ENCODE data around the gene TCP11L2.

The TCP11L2 gene

DNA sequence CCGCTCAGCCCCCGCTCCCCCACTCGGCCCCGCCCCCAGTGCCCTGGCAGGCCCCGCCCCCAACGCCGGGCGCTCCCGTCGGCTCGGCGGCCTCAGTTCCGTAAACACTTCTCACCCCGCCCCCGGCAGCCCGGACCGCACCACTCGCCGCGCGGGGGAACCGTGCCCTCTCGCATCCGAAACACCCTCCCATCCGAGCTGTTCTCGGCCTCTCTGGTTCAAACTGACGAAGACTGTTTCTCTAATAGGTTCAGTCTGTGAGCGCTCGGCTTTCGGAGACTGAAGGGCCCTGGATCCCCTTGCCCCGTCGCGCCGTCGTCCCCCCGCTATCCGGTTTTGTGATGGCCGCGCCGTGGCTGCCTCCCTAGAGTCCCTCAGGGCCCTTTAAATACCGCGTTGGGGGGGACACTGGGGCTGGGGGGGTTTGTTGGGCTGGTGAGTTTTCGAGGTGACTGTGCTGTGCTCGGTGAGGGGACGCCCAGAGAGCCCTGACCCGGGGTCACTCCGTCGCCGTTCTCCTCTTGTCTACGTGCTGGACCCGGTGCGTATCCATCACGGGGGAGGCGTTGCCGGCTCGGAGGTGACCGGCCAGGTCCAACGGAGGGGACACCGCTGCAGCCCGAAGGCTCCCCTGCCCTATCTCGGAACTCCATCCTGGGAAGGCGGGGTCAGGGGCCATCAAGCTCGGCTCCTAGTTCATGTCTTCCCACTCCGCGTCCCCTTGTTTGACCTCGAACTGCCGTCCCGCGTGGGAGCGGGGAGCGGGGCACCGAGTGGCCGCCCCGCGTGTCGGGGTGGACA is at the start of gene TCP11L2:
TCP11L2 (plus strand) TSS at position 333 of the 801 bp plus-strand sequence. CDS start 8,343 bp downstream, outside the sequence.
- H3K36me3 ChIP-seq (ENCODE audit: low read depth) = no peaks in the 10 kb centered on the region
- peak within 1 kb of the TSS; percentile 32 for H3K27ac ChIP-seq (ENCODE audit: poor library complexity, severe bottlenecking)
- TF ChIP-seq, protein P1, sequence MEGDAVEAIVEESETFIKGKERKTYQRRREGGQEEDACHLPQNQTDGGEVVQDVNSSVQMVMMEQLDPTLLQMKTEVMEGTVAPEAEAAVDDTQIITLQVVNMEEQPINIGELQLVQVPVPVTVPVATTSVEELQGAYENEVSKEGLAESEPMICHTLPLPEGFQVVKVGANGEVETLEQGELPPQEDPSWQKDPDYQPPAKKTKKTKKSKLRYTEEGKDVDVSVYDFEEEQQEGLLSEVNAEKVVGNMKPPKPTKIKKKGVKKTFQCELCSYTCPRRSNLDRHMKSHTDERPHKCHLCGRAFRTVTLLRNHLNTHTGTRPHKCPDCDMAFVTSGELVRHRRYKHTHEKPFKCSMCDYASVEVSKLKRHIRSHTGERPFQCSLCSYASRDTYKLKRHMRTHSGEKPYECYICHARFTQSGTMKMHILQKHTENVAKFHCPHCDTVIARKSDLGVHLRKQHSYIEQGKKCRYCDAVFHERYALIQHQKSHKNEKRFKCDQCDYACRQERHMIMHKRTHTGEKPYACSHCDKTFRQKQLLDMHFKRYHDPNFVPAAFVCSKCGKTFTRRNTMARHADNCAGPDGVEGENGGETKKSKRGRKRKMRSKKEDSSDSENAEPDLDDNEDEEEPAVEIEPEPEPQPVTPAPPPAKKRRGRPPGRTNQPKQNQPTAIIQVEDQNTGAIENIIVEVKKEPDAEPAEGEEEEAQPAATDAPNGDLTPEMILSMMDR (IDR thresholded peaks at IDR 0.05; ENCODE audit: poor library complexity, severe bottlenecking) = no peak
- peak within 1 kb of the TSS; percentile 52 for H3K4me3 ChIP-seq (ENCODE audit: severe bottlenecking)
- no peaks in the 10 kb centered on the region for H3K27me3 ChIP-seq (ENCODE audit: insufficient read depth, poor library complexity, severe bottlenecking)
- H3K9me3 ChIP-seq (ENCODE audit: severe bottlenecking) = no peaks in the 10 kb centered on the region
- peaks cover 5% of the 10 kb centered on the region for H3K4me1 ChIP-seq (ENCODE audit: insufficient read depth, poor library complexity, severe bottlenecking)
- peak; percentile 77 for ATAC-seq (ENCODE audit: low read depth)
- DNase-seq (ENCODE audit: low spot score) = peak; percentile 79

GRCh38 chr12:106254724-106255123 is 47.8 kb upstream of the TCP11L2 start:
- Histone ChIP-seq H3K4me1 (ENCODE audit: insufficient read depth, poor library complexity, severe bottlenecking) (no peaks in the 10 kb centered on the region), H3K9me3 (ENCODE audit: severe bottlenecking) (no peaks in the 10 kb centered on the region), H3K27ac (ENCODE audit: poor library complexity, severe bottlenecking) (no peak overlapping the region), H3K36me3 (ENCODE audit: low read depth) (no peaks in the 10 kb centered on the region), H3K4me3 (ENCODE audit: severe bottlenecking) (no peak overlapping the region), H3K27me3 (ENCODE audit: insufficient read depth, poor library complexity, severe bottlenecking) (no peaks in the 10 kb centered on the region)
- DNase-seq (ENCODE audit: low spot score) = no peak
- TF ChIP-seq, protein P1 (IDR thresholded peaks at IDR 0.05; ENCODE audit: poor library complexity, severe bottlenecking) = no peak
- ATAC-seq (ENCODE audit: low read depth) = no peak

- no peak for ATAC-seq (ENCODE audit: low read depth)
Measured at GRCh38 chr12:106255493-106255892, 47.0 kb upstream of the TCP11L2 start.

DNA sequence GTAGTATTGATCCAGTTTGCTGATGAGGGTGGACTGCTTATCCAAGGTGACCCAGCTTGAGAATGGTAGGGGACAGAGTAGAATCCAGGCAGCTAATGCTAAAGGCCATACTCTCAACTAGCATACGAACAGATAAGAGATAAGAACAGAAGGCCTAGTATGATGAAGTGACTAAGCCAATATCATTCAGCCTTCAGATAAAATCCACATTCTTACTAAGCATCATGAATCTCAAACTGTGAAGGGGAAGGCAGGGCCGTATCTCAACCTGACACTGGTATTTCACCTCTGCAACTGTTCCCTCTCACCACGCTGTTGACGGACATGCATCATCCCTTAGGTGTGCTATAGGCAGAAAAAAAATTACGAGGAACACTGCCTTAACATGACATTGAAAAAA is 46.6 kb upstream of the TCP11L2 start:
- no peak for ATAC-seq (ENCODE audit: low read depth)
- Histone ChIP-seq H3K27me3 (ENCODE audit: insufficient read depth, poor library complexity, severe bottlenecking) (no peaks in the 10 kb centered on the region), H3K4me3 (ENCODE audit: severe bottlenecking) (no peak overlapping the region), H3K27ac (ENCODE audit: poor library complexity, severe bottlenecking) (no peak overlapping the region), H3K36me3 (ENCODE audit: low read depth) (no peaks in the 10 kb centered on the region), H3K4me1 (ENCODE audit: insufficient read depth, poor library complexity, severe bottlenecking) (no peaks in the 10 kb centered on the region), H3K9me3 (ENCODE audit: severe bottlenecking) (no peaks in the 10 kb centered on the region)
- TF ChIP-seq, protein P1 (IDR thresholded peaks at IDR 0.05; ENCODE audit: poor library complexity, severe bottlenecking) = no peak
- no peak for DNase-seq (ENCODE audit: low spot score)

More at GRCh38 chr12:106255493-106255892, 47.0 kb upstream of the TCP11L2 start:
- TF ChIP-seq, protein P1 (IDR thresholded peaks at IDR 0.05; ENCODE audit: poor library complexity, severe bottlenecking) = no peak
- H3K4me3 ChIP-seq (ENCODE audit: severe bottlenecking) = no peak overlapping the region
- H3K9me3 ChIP-seq (ENCODE audit: severe bottlenecking) = no peaks in the 10 kb centered on the region
- no peak overlapping the region for H3K27ac ChIP-seq (ENCODE audit: poor library complexity, severe bottlenecking)
- no peaks in the 10 kb centered on the region for H3K4me1 ChIP-seq (ENCODE audit: insufficient read depth, poor library complexity, severe bottlenecking)
- no peaks in the 10 kb centered on the region for H3K27me3 ChIP-seq (ENCODE audit: insufficient read depth, poor library complexity, severe bottlenecking)
- no peak for DNase-seq (ENCODE audit: low spot score)
- H3K36me3 ChIP-seq (ENCODE audit: low read depth) = no peaks in the 10 kb centered on the region

- Histone ChIP-seq H3K9me3 (ENCODE audit: severe bottlenecking) (no peaks in the 10 kb centered on the region), H3K4me3 (ENCODE audit: severe bottlenecking) (no peak overlapping the region), H3K27ac (ENCODE audit: poor library complexity, severe bottlenecking) (no peak overlapping the region), H3K4me1 (ENCODE audit: insufficient read depth, poor library complexity, severe bottlenecking) (no peaks in the 10 kb centered on the region), H3K36me3 (ENCODE audit: low read depth) (no peaks in the 10 kb centered on the region), H3K27me3 (ENCODE audit: insufficient read depth, poor library complexity, severe bottlenecking) (no peaks in the 10 kb centered on the region)
- no peak for DNase-seq (ENCODE audit: low spot score)
- no peak for ATAC-seq (ENCODE audit: low read depth)
- TF ChIP-seq, protein P1 (IDR thresholded peaks at IDR 0.05; ENCODE audit: poor library complexity, severe bottlenecking) = no peak
Measured at GRCh38 chr12:106256524-106256923, 46.0 kb upstream of the TCP11L2 start.
